Breast epithelium (tissue), 4 donors: ENCODE measurements around the gene USP9Y. TPM values are rescaled to one million over a fixed set of nuclear protein-coding genes. Genes with fewer than 3 reads are reported as not detected.

Experiments used
- DNase-seq, 2 donors: peaks; one replicate each; pipeline ENCODE4 v3.0.0-alpha.2; 2019; ENCODE audit warnings: low spot score in 2 of 2
- H3K27ac ChIP-seq, 2 donors: fragments of 200-600 bp; sonication (generic) in 1 of 2; one replicate each; pipeline ENCODE4 v1.5.1; 2016 to 2019; ENCODE audit warnings: mild to moderate bottlenecking in 1 of 2
- H3K27me3 ChIP-seq, 2 donors: fragments of 200-600 bp; sonication (generic) in 1 of 2; one replicate each; pipeline versions ENCODE4 v1.5.1 to v1.6.0; 2017 to 2019; ENCODE audit warnings: control low read depth in 1 of 2, mild to moderate bottlenecking in 1 of 2
- H3K36me3 ChIP-seq: fragments of 200-600 bp; one replicate; pipeline ENCODE4 v1.5.1; 2019
- H3K4me1 ChIP-seq, 2 donors: fragments of 200-600 bp; sonication (generic); one replicate each; pipeline ENCODE4 v1.5.1; 2016 to 2019; ENCODE audit warnings: control low read depth in 1 of 2
- H3K4me3 ChIP-seq, 3 donors: fragments of 200-600 bp; sonication (generic); 1 replicate in 2 of 3; 2 replicates in 1 of 3; pipeline ENCODE4 v1.5.1; 2016 to 2019; ENCODE audit warnings: mild to moderate bottlenecking in 3 of 3, moderate library complexity in 2 of 3
- H3K9me3 ChIP-seq, 2 donors: fragments of 200-600 bp; sonication (generic) in 1 of 2; one replicate each; pipeline ENCODE4 v1.5.1; 2016 to 2019; ENCODE audit warnings: control low read depth in 1 of 2
- POLR2A ChIP-seq: fragments of 450-650 bp; IDR thresholded peaks from one replicate; pipeline ENCODE4 v1.6.1; 2016; ENCODE audit warnings: antibody characterized with exemption, mild to moderate bottlenecking, moderate library complexity
- POLR2AphosphoS5 ChIP-seq, 3 donors: sonication (generic); formaldehyde crosslinking; IDR thresholded peaks; one replicate each; pipeline ENCODE4 v1.6.1; 2017; ENCODE audit warnings: antibody characterized with exemption in 3 of 3
- intact Hi-C: fragments of 100-400 bp; cut with DNase I; formaldehyde crosslinking; loops from one replicate; pipeline ENCODE4 v1.15.1; 2023; ENCODE audit warnings: low total_unique reads
- total RNA-seq, 3 donors: library from RNA; depleted of rRNA; stranded (reverse); fragments of >200 nt; gene quantifications; one replicate each; pipeline ENCODE4 v1.1.0, GENCODE V29; 2016
- TF ChIP-seq, protein P1 (sequence below), 3 donors: fragments of 450-650 bp; IDR thresholded peaks; one replicate each; pipeline ENCODE4 v1.5.1; 2016 to 2017; ENCODE audit warnings: antibody characterized with exemption in 3 of 3, mild to moderate bottlenecking in 3 of 3, moderate library complexity in 3 of 3

Gene USP9Y
- total RNA-seq, 3 donors from 2014 or later, result under 0.01 to 26.4 TPM; not detected in 1

DNA sequence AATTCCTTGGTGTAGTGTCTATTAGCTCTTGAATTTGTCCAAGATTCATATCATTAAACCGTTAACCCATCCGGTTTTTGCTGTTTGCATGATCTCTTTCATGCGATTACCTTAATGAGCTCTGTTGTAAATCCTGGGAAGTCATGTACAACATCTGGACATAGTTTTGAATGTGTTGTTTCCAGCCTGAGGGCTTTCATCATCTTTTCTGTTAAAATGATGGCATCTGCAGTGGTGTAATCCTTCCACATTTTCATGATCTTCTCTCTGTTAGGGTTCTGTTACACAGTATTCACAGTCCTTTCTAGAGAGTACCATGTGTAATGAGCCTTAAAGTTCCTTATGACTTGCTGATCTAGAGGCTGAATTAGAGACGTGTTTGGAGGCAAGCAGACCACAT lies 64.9 kb downstream of the USP9Y start:
- intact Hi-C loops, result no loop called here
- H3K9me3 ChIP-seq, result no peaks in the 10 kb centered on the region

DNA sequence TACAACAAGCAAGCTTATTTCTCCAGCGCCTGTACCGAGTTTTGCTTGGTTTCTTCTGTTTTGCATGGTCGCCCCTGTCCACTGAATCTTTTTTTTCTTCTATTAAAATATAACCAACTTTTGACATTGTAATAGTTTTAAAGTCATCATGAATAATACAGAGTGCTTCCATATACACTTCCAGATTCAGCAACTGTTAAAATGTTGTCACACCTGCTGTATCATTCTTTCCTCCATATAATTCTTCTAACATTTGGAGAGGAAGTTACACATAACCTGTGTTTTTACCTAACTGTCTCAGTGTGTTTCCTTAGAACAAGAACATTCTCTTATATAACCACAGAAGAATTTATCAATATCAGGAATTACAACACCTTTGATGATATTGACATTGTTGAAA lies 83.5 kb downstream of the USP9Y start:
- DNase-seq, result no peak
- H3K27ac ChIP-seq, result no peak overlapping the region
- no peaks in the 10 kb centered on the region for H3K9me3 ChIP-seq
- no peak for TF ChIP-seq POLR2AphosphoS5 (IDR thresholded peaks at IDR 0.05)
- TF ChIP-seq, protein P1, sequence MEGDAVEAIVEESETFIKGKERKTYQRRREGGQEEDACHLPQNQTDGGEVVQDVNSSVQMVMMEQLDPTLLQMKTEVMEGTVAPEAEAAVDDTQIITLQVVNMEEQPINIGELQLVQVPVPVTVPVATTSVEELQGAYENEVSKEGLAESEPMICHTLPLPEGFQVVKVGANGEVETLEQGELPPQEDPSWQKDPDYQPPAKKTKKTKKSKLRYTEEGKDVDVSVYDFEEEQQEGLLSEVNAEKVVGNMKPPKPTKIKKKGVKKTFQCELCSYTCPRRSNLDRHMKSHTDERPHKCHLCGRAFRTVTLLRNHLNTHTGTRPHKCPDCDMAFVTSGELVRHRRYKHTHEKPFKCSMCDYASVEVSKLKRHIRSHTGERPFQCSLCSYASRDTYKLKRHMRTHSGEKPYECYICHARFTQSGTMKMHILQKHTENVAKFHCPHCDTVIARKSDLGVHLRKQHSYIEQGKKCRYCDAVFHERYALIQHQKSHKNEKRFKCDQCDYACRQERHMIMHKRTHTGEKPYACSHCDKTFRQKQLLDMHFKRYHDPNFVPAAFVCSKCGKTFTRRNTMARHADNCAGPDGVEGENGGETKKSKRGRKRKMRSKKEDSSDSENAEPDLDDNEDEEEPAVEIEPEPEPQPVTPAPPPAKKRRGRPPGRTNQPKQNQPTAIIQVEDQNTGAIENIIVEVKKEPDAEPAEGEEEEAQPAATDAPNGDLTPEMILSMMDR (IDR thresholded peaks at IDR 0.05), result no peak
- no peak for TF ChIP-seq POLR2A
- H3K36me3 ChIP-seq, result no peaks in the 10 kb centered on the region
- no peaks in the 10 kb centered on the region for H3K27me3 ChIP-seq
- no peak overlapping the region for H3K4me3 ChIP-seq
- intact Hi-C loops, result no loop called here
- H3K4me1 ChIP-seq, result no peaks in the 10 kb centered on the region

More for the DNA sequence above, 64.9 kb downstream of the USP9Y start:
- no peaks in the 10 kb centered on the region for H3K4me1 ChIP-seq
- no peaks in the 10 kb centered on the region for H3K36me3 ChIP-seq
- H3K27ac ChIP-seq, result no peak overlapping the region
- no peak overlapping the region for H3K4me3 ChIP-seq
- no peaks in the 10 kb centered on the region for H3K27me3 ChIP-seq
- no peak for TF ChIP-seq POLR2AphosphoS5 (IDR thresholded peaks at IDR 0.05)
- no peak for DNase-seq

DNA sequence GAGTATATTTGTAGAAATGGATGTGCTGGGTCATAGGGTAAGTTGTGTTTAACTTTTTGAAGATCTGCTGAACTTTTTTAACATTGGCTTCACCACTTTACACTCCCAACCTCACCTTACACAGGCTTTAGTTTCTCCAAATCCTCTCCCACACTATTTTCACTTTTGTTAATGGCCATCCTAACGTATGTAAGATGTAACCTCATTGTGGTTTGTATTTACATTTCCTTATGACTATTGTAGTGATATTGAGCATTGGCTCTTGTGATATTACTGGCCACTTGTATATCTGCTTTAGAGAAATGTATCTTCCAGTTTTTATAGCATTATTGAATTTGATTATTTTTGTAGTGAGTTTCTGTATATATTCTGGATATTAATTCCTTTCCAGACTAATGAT lies 93.0 kb downstream of the USP9Y start:
- Histone ChIP-seq H3K9me3 (no peaks in the 10 kb centered on the region), H3K27me3 (no peaks in the 10 kb centered on the region), H3K4me3 (no peak overlapping the region), H3K4me1 (no peaks in the 10 kb centered on the region), H3K36me3 (no peaks in the 10 kb centered on the region), H3K27ac (no peak overlapping the region)
- no peak for DNase-seq
- TF ChIP-seq, protein P1 (IDR thresholded peaks at IDR 0.05), result no peak
- no peak for TF ChIP-seq POLR2AphosphoS5 (IDR thresholded peaks at IDR 0.05)
- no peak for TF ChIP-seq POLR2A
- intact Hi-C loops, result no loop called here

DNA sequence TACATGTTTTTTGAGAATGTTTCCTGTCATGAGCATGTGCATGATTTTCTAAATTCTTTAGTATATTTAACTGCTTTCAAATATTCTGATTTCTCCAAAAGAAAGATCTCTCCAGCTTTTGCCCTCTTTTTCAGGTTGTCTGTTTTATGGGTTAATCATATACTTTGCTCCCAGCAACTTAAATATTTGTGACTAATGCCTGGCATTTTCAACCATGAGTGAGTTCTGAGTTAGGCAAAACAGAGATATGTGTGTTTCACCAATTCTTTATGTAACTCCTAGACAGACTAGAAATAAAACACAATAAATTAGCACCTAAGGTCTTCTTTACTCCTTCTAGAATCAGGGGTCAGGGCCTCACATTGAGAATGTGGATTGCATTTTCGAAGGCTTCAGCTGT lies 107.0 kb downstream of the USP9Y start:
- no peak for DNase-seq
- TF ChIP-seq POLR2A (no peak), POLR2AphosphoS5 (IDR thresholded peaks at IDR 0.05) (no peak)
- TF ChIP-seq, protein P1 (IDR thresholded peaks at IDR 0.05), result no peak
- Histone ChIP-seq H3K27me3 (no peaks in the 10 kb centered on the region), H3K27ac (no peak overlapping the region), H3K4me1 (no peaks in the 10 kb centered on the region), H3K9me3 (no peaks in the 10 kb centered on the region), H3K36me3 (no peaks in the 10 kb centered on the region), H3K4me3 (no peak overlapping the region)
- intact Hi-C loops, result no loop called here

DNA sequence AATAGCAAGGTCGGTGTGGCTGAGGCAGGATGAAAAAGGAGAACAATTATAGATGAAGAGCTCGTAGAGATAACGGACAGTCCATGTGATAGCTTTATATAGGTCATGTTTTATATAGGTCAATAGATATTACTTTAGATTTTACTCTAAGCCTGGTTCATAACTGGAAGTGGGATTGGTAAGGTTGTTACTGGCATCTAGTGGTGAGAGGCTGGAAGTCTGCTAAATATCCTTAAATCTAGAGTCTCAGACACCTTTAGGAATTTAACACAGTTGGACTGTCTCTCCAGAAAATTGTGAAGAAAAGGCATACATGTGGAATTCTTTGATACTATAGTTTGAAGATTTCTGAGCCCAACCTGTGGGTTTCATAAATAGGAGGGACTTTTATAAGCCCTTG lies 108.0 kb downstream of the USP9Y start:
- no peak overlapping the region for H3K4me3 ChIP-seq

More for the DNA sequence above, 108.0 kb downstream of the USP9Y start:
- no peak overlapping the region for H3K27ac ChIP-seq
- no peak for DNase-seq
- H3K9me3 ChIP-seq, result no peaks in the 10 kb centered on the region
- intact Hi-C loops, result no loop called here
- no peak for TF ChIP-seq POLR2A
- TF ChIP-seq, protein P1 (IDR thresholded peaks at IDR 0.05), result no peak
- TF ChIP-seq POLR2AphosphoS5 (IDR thresholded peaks at IDR 0.05), result no peak
- no peaks in the 10 kb centered on the region for H3K36me3 ChIP-seq
- H3K4me1 ChIP-seq, result no peaks in the 10 kb centered on the region
- H3K27me3 ChIP-seq, result no peaks in the 10 kb centered on the region
